Measurements from ENCODE around the gene KRTAP1-5.
"Not testable (repeated sequence)": the region's sequence is repeated elsewhere in the genome, so short reads cannot be mapped to it uniquely, and the experiment has no call there.

Gene KRTAP1-5

DNA sequence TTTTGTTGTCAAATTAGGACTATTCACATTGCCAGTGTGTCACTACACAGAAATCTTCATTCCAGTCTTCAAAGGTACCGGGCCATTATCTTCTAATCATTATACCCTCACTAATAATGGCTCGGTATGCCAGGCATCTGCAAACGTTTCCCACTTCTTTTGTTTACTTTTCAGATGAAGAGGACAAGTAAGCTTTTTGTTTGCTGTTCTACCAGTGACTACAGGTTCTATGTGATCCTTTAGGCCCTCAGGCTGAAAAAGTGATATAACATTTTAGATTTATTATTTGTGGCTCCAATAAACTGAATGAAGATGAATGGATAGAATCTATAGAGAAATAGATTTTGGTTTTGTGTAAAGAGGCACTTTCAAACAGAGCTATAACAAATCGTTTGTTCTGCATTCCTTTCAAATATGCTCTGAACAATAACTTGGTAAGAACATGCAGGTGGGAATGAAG is 17.7 kb downstream of the KRTAP1-5 start:
- no peak for DNase-seq (ENCODE audit: low read depth in 1 of 2, low spot score in 1 of 2)

DNA sequence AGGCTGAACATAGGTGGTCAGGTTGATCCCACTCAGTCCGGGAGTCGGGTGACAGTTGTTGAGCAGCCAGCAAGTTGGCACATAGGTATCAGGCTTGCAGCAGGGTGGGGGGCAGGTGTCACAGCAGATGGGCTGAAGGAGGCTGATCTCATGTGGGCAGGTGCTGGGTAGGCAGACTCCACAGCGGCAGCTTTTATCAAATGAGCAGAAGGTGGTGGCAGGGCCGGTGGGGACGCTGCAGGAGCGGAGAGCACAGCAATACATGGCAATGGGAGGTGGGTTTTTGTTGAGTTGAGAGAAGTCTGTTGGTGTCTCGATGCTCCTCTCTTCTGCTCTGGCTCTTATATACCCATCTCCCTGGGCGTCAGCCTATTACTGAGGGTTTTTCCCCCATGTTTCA is 18.2 kb downstream of the KRTAP1-5 start, which contains the start of gene KRTAP3-1:
Gene KRTAP3-1 (minus strand): TSS at position 318 of the 400 bp plus-strand sequence. CDS start 54 bp downstream, at position 264.
- no peak for DNase-seq (ENCODE audit: low read depth in 1 of 2, low spot score in 1 of 2)

DNA sequence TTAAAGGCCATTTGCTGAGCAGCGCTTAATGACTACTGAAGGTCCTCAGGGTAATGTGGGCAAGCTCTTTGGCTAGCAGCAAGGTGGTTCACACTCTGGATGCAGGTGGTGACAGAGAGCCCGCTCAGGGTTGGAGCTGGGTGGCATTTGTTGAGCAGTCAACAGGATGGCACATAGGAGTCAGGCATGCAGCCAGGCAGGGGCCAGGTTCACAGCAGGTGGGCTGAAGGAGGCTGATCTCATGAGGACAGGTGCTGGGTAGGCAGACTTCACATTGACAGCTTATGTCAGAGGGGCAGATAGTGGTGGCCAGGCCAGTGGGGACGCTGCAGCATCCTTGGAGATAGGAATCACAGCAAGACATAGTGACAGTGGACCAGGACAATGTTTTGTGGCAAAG is 22.6 kb downstream of the KRTAP1-5 start:
- DNase-seq (ENCODE audit: low read depth in 1 of 2, low spot score in 1 of 2), result no peak

DNA sequence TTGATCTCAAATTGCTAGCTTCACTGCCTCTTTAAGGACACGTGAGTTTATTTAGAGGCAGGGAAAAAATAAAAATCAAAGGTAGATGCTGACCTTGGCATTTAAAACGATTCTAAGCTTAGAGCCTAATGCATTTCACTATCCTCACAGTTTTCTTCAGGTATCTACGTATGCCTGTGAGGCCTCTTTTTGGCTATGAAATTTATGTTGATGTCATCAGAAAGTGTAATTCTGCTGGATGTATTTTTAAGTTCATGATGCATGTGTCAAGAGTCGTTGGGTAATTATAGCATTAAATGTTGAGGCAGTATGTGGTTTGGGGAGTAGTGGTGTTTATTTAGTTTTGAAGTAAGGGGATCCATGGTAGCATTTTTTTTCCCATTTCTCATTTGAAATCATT is 23.1 kb downstream of the KRTAP1-5 start:
- no peak for DNase-seq (ENCODE audit: low read depth in 1 of 2, low spot score in 1 of 2)

DNA sequence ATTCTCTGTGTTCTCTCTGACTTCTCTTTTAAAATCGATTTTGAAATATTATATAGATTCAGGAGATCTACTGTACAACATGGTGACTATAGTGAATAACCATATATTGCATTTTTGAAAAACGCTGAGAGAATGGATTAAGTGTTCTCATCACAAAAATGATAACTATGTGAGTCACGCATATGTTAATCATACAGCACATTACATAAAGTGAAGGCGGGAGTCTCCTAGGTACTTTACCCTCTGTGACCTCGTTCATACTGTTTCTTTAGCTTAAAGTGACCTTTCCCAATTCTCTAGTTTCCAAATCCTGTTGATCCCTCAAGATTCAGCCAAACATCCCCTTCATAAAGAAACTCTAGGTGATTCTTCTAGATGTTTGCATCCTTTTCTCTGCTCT is 24.2 kb downstream of the KRTAP1-5 start:
- DNase-seq (ENCODE audit: low read depth in 1 of 2, low spot score in 1 of 2), result no peak

DNA sequence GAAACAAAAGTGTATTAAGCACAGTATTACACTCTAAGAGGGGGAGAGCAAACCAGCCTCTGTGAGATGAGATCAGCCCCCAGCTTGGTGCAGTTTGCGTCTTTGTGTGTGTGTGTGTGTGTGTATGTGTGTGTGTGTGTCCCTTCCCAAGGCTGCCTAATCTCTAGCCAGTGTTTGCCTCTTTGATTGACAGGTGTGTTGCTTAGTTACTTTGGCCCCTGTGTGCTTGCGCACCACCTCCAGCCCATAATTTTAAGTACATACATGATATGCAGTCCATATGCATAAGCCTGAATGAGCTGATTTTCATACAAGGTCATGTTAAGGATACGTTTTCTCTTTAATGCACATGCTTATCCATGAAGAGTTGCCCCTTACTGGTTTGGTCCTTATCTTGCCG is 25.2 kb downstream of the KRTAP1-5 start:
- DNase-seq (ENCODE audit: low read depth in 1 of 2, low spot score in 1 of 2), result no peak

DNA sequence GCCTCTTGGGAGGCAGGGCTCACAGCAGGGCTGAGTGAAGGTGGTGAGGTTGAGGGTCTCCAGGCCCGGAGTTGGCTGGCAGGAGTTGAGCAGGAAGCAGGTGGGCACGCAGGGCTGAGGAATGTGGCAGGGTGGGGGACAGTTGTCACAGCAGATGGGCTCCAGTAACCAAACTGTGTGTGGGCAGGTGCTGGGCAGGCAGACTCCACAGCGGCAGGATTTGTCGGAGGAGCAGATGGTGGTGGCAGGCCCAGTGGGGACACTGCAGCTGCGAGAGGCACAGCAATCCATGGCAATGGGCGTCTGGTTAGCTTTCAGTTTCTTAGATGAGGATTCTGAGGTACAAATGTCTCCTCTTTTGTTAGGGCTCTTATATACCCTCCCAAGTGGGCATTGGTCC is 27.4 kb downstream of the KRTAP1-5 start, which contains the start of gene KRTAP3-2:
Gene KRTAP3-2 (minus strand): TSS at position 344 of the 400 bp plus-strand sequence. CDS start 53 bp downstream, at position 291.
- DNase-seq (ENCODE audit: low read depth in 1 of 2, low spot score in 1 of 2), result not testable (repeated sequence)

DNA sequence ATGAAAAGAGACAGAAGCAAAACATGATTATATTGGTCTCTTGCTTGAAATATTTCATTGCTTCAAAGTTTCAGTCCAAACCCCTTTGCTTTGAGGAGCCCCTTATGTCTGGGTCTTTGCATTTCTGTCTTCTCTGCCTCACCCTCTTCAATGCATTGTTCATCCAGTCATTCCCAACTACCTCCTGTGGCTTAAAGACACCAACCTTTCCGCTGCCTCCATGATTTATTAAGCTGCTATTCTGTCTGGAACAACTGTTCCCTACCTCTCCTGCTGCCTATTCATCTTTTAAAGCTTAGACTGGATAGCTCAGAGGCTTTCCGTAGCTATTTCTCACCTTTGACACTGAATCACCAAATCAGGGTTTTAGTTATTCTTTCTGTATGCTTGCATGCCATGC is 29.6 kb downstream of the KRTAP1-5 start:
- DNase-seq (ENCODE audit: low read depth in 1 of 2, low spot score in 1 of 2), result no peak

DNA sequence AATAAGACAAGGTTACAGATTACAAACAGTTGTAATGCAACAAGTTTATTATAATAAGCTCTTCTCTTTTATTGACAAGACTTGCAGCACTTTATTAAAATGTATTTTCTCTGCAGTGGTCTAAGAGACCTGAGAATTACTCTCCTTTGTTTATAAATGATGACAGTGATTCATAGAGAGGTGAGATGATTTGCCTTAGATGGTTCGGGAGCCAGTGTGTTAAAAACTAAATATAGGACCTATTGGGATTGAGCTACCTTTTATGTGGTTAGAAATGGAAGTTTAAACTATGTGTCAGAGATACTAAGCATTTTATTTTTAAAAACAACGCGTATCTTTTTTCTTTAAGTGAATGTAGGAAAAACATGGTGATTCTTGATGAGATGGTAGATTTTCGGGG is 30.2 kb downstream of the KRTAP1-5 start:
- no peak for DNase-seq (ENCODE audit: low read depth in 1 of 2, low spot score in 1 of 2)

DNA sequence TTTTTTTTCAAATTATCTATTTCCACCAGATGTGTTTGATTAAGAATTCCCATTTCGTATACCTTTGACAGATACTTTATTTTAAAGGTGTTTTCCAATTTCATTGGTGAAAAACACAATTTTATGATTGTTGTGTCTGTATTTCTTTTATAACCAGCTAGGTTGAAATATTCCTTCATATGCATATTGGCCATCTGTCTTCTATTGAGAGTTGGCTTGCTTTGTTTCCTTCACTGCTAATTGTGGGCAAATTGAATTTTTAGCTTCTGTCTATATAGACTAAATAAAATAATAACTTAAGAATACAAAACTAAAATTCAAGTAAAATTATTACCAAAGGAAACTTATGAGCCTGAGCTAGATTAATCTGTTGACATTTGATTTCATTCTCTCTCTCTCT is 31.9 kb downstream of the KRTAP1-5 start:
- DNase-seq (ENCODE audit: low read depth in 1 of 2, low spot score in 1 of 2), result no peak

DNA sequence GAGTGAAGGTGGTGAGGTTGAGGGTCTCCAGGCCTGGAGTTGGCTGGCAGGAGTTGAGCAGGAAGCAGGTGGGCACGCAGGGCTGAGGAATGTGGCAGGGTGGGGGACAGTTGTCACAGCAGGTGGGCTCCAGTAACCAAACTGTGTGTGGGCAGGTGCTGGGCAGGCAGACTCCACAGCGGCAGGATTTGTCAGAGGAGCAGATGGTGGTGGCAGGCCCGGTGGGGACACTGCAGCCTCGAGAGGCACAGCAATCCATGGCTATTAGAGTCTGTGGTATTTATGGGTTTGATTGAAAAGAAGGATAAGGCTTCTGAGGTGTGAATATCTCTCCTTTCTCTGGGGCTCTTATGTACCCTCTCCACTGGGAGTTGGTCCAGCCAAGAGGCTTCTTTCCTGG is 33.2 kb downstream of the KRTAP1-5 start, which contains the start of gene KRTAP3-3:
Gene KRTAP3-3 (minus strand): TSS at position 326 of the 400 bp plus-strand sequence. CDS start 67 bp downstream, at position 259.
- no peak for DNase-seq (ENCODE audit: low read depth in 1 of 2, low spot score in 1 of 2)

DNA sequence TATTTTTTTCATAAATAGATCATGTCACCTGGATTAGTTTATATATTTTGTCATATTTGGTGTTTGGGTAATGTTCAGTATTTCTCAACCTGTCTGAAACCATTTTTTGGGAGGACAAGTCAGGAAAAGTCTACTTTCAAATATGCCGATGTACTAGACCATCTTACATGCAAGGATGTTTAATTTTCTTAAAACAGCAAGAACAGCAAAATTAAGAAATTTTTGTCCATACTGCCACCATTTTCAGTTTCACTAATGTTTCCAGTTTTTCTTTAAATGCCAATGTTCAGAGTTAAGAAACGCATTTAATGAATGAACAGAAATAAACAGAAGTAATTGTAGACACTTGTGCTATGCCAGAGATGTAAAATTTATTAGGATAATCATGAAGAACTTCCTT is 33.9 kb downstream of the KRTAP1-5 start:
- DNase-seq (ENCODE audit: low read depth in 1 of 2, low spot score in 1 of 2), result no peak

DNA sequence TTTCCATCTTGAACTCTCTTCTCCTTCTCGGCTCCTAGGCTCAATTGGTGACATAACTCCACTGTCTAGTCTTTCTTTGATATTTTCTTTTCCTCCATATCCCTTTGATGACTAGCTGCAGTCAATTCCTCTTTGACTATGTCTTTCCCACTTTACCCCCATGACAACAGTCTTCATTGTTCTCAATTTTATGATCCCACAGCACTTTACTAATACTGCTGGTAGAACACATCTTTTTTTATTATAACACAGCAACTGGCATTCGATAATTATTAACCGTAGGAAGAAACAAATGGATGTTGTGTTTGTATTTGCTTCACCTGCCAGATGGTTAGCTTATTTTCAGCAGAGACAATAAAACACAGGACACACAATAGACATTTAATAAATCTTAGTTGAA is 34.3 kb downstream of the KRTAP1-5 start:
- DNase-seq (ENCODE audit: low read depth in 1 of 2, low spot score in 1 of 2), result no peak

DNA sequence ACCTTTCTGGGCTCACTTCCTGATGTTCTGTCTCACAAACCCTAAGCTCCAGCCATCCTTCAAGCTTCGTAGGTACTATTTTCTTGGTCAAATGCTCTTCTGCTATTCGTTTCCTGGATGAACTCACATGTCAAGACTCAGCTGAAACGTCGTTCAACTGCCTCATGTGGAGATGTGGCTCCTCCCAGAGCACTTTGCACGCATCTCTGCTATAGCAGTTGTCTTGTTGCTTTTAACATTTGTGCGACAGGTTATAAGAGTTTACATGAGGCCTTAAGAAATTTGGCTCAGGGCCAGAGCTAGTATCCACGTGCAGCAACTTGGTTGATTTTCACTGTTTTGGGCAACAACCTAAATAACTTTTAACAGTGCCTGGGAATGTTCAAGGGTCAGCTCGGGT is 40.1 kb downstream of the KRTAP1-5 start:
- no peak for DNase-seq (ENCODE audit: low read depth in 1 of 2, low spot score in 1 of 2)

DNA sequence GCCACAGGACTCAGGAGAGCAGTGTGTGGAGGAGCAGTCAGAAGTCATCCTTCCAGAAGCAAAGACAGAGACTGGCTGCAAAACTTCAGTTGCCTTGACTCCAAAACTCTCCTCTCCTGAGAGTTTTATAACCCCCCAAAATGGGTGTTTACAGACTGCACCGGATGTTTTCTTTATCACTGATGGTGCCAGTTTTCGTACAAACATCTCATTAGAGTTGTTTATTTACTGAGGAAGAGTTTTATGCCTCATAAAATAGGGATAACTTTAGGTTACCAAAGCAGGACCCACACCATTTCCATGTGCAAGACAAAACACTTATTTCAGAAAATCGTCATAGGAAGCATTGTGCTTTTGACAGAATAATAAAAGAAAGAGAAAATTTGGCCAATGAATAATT is 42.8 kb downstream of the KRTAP1-5 start, which contains the start of gene KRT40:
Gene KRT40 (minus strand): TSS at position 101 of the 400 bp plus-strand sequence. CDS start 53 bp downstream, at position 48.
- DNase-seq (ENCODE audit: low read depth in 1 of 2, low spot score in 1 of 2), result no peak

DNA sequence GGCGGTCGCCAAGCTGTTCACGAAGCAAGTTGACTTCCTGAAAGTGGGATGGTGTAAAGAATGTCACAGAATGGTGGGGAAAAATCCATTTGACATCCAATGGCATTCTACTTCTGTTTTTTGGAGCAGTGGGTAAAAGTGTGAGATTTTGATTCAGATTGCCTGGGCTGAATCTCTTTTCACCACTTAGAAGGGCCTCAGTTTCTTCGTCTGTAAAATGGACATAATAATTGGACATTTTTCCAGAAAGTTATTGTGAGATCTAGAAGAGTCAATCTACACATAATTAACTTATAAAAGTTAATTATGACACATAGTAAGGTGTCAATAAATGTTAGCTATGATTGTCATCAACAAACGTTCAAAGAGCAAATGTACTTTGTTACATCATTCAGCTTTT is 45.9 kb downstream of the KRTAP1-5 start:
- DNase-seq (ENCODE audit: low read depth in 1 of 2, low spot score in 1 of 2), result no peak

DNA sequence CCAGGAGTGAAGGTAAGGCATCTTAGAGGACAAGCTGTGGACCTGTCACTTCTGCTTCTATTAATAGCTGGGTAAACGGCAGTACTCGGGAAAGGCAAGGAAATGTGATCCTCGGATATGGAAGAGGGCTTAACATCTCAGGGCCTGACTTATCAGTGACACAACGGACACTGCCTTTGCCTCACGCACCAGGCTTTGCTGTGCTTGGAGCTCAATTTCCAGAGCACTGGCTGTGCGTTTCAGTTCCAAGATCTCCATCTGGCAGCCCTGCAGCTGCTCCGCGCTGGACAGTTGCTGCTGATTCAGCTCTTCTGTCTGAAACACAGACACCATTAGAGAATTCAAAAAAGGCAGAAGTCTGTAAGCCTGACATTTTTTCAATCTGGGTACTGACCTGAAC is 46.4 kb downstream of the KRTAP1-5 start:
- no peak for DNase-seq (ENCODE audit: low read depth in 1 of 2, low spot score in 1 of 2)

DNA sequence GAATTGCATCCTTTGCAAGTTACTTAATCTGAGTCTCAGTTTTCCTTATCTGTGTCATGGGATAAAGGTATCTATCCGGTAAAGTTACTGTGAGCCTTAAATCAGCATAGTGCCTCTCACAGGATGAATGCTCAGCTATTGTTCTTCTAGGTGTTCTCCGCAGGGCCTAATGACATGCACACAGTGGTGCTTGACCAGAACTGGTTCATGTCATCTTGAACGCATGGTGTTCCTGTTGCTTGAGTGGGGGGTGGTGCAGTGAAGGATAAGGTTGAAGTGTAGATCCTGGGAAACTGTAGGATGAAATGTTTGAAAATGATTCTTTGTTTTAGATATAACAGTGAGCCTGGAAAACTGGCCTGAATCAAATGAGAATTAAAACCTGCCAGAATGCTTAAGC is 46.9 kb downstream of the KRTAP1-5 start:
- no peak for DNase-seq (ENCODE audit: low read depth in 1 of 2, low spot score in 1 of 2)

DNA sequence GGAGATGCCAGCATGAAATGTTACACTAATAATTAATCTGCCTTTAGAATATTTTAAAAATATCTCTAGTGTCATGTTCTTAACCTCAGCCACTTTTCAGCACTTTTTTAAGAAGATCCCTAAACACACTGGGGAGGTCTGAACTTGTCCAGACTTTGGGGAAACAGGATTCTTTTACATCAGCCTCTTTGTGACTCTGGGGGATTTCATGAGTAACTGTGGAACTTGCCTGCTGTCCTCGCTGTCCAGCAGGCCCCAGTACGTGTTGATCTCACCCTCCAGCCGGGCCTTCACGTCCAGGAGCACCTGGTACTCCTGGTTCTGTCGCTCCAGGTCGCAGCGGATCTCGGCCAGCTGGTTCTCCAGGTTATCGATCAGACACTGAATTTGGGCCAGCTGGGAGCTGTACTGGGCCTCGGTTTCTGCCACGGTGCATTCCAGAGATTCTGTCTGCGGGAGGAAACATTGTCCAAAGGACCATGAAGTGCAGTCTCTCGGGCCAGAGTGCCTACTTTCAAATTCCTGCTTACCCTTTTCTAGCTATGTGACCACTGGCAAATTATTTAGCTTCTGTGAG is 48.3 kb downstream of the KRTAP1-5 start:
- no peak for DNase-seq (ENCODE audit: low read depth in 1 of 2, low spot score in 1 of 2)

Measured in activated CD4-positive, alpha-beta T cell treated with anti-CD3 and anti-CD28 coated beads, Interleukin-2, amount 50 U/mL, for 24 hours (primary cell).